ENCODE measurements around the gene WFIKKN2. TPM values are rescaled to one million over a fixed set of nuclear protein-coding genes. Genes with fewer than 3 reads are reported as not detected.

The WFIKKN2 gene
- total RNA-seq, 1 experiment from 2014 or later: 0.11 TPM

GRCh38 chr17:50807009-50807408 lies 28.4 kb upstream of the WFIKKN2 start:
- no peaks in the 10 kb centered on the region for H3K9me3 Mint-ChIP-seq
- TF ChIP-seq, protein P1, sequence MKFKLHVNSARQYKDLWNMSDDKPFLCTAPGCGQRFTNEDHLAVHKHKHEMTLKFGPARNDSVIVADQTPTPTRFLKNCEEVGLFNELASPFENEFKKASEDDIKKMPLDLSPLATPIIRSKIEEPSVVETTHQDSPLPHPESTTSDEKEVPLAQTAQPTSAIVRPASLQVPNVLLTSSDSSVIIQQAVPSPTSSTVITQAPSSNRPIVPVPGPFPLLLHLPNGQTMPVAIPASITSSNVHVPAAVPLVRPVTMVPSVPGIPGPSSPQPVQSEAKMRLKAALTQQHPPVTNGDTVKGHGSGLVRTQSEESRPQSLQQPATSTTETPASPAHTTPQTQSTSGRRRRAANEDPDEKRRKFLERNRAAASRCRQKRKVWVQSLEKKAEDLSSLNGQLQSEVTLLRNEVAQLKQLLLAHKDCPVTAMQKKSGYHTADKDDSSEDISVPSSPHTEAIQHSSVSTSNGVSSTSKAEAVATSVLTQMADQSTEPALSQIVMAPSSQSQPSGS (CRISPR knock-in tag; IDR thresholded peaks at IDR 0.05; ENCODE audit: borderline replicate concordance, low read depth): no peak
- TF ChIP-seq, protein P2, sequence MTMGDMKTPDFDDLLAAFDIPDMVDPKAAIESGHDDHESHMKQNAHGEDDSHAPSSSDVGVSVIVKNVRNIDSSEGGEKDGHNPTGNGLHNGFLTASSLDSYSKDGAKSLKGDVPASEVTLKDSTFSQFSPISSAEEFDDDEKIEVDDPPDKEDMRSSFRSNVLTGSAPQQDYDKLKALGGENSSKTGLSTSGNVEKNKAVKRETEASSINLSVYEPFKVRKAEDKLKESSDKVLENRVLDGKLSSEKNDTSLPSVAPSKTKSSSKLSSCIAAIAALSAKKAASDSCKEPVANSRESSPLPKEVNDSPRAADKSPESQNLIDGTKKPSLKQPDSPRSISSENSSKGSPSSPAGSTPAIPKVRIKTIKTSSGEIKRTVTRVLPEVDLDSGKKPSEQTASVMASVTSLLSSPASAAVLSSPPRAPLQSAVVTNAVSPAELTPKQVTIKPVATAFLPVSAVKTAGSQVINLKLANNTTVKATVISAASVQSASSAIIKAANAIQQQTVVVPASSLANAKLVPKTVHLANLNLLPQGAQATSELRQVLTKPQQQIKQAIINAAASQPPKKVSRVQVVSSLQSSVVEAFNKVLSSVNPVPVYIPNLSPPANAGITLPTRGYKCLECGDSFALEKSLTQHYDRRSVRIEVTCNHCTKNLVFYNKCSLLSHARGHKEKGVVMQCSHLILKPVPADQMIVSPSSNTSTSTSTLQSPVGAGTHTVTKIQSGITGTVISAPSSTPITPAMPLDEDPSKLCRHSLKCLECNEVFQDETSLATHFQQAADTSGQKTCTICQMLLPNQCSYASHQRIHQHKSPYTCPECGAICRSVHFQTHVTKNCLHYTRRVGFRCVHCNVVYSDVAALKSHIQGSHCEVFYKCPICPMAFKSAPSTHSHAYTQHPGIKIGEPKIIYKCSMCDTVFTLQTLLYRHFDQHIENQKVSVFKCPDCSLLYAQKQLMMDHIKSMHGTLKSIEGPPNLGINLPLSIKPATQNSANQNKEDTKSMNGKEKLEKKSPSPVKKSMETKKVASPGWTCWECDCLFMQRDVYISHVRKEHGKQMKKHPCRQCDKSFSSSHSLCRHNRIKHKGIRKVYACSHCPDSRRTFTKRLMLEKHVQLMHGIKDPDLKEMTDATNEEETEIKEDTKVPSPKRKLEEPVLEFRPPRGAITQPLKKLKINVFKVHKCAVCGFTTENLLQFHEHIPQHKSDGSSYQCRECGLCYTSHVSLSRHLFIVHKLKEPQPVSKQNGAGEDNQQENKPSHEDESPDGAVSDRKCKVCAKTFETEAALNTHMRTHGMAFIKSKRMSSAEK (CRISPR knock-in tag; IDR thresholded peaks at IDR 0.05; ENCODE audit: borderline replicate concordance): no peak
- TF ChIP-seq NR2C2 (CRISPR knock-in tag; IDR thresholded peaks at IDR 0.05) (no peak), PRRX2 (CRISPR knock-in tag; IDR thresholded peaks at IDR 0.05) (no peak), TCF7 (CRISPR knock-in tag; IDR thresholded peaks at IDR 0.05; ENCODE audit: low read depth) (no peak), ZNF263 (CRISPR knock-in tag; IDR thresholded peaks at IDR 0.05; ENCODE audit: low read depth) (no peak)
- TF ChIP-seq, protein P3, sequence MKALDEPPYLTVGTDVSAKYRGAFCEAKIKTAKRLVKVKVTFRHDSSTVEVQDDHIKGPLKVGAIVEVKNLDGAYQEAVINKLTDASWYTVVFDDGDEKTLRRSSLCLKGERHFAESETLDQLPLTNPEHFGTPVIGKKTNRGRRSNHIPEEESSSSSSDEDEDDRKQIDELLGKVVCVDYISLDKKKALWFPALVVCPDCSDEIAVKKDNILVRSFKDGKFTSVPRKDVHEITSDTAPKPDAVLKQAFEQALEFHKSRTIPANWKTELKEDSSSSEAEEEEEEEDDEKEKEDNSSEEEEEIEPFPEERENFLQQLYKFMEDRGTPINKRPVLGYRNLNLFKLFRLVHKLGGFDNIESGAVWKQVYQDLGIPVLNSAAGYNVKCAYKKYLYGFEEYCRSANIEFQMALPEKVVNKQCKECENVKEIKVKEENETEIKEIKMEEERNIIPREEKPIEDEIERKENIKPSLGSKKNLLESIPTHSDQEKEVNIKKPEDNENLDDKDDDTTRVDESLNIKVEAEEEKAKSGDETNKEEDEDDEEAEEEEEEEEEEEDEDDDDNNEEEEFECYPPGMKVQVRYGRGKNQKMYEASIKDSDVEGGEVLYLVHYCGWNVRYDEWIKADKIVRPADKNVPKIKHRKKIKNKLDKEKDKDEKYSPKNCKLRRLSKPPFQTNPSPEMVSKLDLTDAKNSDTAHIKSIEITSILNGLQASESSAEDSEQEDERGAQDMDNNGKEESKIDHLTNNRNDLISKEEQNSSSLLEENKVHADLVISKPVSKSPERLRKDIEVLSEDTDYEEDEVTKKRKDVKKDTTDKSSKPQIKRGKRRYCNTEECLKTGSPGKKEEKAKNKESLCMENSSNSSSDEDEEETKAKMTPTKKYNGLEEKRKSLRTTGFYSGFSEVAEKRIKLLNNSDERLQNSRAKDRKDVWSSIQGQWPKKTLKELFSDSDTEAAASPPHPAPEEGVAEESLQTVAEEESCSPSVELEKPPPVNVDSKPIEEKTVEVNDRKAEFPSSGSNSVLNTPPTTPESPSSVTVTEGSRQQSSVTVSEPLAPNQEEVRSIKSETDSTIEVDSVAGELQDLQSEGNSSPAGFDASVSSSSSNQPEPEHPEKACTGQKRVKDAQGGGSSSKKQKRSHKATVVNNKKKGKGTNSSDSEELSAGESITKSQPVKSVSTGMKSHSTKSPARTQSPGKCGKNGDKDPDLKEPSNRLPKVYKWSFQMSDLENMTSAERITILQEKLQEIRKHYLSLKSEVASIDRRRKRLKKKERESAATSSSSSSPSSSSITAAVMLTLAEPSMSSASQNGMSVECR (CRISPR knock-in tag; IDR thresholded peaks at IDR 0.05; ENCODE audit: borderline replicate concordance): no peak
- H3K27me3 Mint-ChIP-seq (ENCODE audit: low read depth): no peaks in the 10 kb centered on the region
- ATAC-seq (no peak), DNase-seq (ENCODE audit: low spot score) (no peak)
- ChIA-PET CTCF (interaction anchor here (0.7 to 5.1 kb wide), 16 partner anchors 10 to 181 kb away, joined by 3 to 65 read pairs (median 7); partner anchors contain the start of gene TOB1), POLR2A (no interaction called here)
- no peak overlapping the region; the same call in 1 of the 2 replicates for H3K27ac Mint-ChIP-seq
- no peaks in the 10 kb centered on the region for H3K4me1 Mint-ChIP-seq
- no peak overlapping the region for H3K4me3 Mint-ChIP-seq
- H3K36me3 Mint-ChIP-seq: no peaks in the 10 kb centered on the region

DNA sequence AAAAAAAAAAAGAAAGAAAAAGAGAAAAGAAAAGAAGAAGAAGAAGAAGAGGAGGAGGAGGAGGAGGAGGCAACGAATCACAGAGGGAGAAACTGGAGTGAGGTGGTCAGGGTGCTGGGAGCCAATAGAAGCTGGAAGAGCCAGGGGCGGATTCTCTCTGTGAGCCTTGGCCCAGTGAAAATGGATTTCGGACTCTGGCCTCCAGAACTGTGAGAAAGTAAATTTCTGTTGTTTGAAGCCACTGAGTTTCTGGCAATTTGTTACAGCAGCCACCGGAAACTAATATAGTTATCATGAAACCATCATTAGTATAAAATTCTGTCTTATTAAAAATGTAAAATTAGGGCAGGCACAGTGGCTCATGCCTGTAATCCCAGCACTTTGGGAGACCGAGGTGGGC lies 27.7 kb upstream of the WFIKKN2 start:
- Mint-ChIP-seq H3K9me3 (no peaks in the 10 kb centered on the region), H3K27ac (peak overlapping the region; percentile 7; the same call in 1 of the 2 replicates)
- CTCF ChIA-PET: interaction anchor here (0.7 to 5.1 kb wide), 10 partner anchors 10 to 182 kb away, joined by 3 to 65 read pairs (median 10); partner anchors contain the start of gene TOB1

More for the DNA sequence above, 27.7 kb upstream of the WFIKKN2 start:
- Mint-ChIP-seq H3K27me3 (ENCODE audit: low read depth) (no peaks in the 10 kb centered on the region), H3K4me1 (no peaks in the 10 kb centered on the region), H3K36me3 (no peaks in the 10 kb centered on the region), H3K4me3 (no peak overlapping the region)
- POLR2A ChIA-PET: interaction anchor here (0.6 kb wide), 2 partner anchors 129 to 1206 kb away, joined by 3 read pairs; no protein-coding TSS in a partner anchor
- TF ChIP-seq NR2C2 (CRISPR knock-in tag; IDR thresholded peaks at IDR 0.05): no peak
- no peak for TF ChIP-seq TEAD1 (CRISPR knock-in tag; IDR thresholded peaks at IDR 0.05)
- no peak for TF ChIP-seq CREB1 (CRISPR knock-in tag; IDR thresholded peaks at IDR 0.05)
- TF ChIP-seq ZNF232 (CRISPR knock-in tag; IDR thresholded peaks at IDR 0.05): no peak
- TF ChIP-seq MYBL2 (CRISPR knock-in tag; IDR thresholded peaks at IDR 0.05): no peak
- TF ChIP-seq NR3C1 (CRISPR knock-in tag; conservative IDR thresholded peaks at IDR 0.05; ENCODE audit: low read depth): no peak
- no peak for TF ChIP-seq ATF3 (CRISPR knock-in tag; conservative IDR thresholded peaks at IDR 0.05)
- TF ChIP-seq CBFB (CRISPR knock-in tag; IDR thresholded peaks at IDR 0.05; ENCODE audit: low read depth): no peak
- no peak for TF ChIP-seq ELF4 (CRISPR knock-in tag; IDR thresholded peaks at IDR 0.05; ENCODE audit: low read depth)
- no peak for TF ChIP-seq ATF1 (CRISPR knock-in tag; IDR thresholded peaks at IDR 0.05)
- no peak for TF ChIP-seq ZNF138 (CRISPR knock-in tag; conservative IDR thresholded peaks at IDR 0.05)
- no peak for TF ChIP-seq CDX4 (CRISPR knock-in tag; IDR thresholded peaks at IDR 0.05; ENCODE audit: borderline replicate concordance)
- TF ChIP-seq TEAD4 (CRISPR knock-in tag; IDR thresholded peaks at IDR 0.05): no peak
- no peak for TF ChIP-seq E2F4 (CRISPR knock-in tag; IDR thresholded peaks at IDR 0.05; ENCODE audit: borderline replicate concordance, low read depth)
- no peak for TF ChIP-seq ZNF396 (CRISPR knock-in tag; IDR thresholded peaks at IDR 0.05; ENCODE audit: borderline replicate concordance)
- DNase-seq (ENCODE audit: low spot score): no peak
- no peak for ATAC-seq
